K562 (cell line): ENCODE measurements around the gene MYO18B. TPM values are rescaled to one million over a fixed set of nuclear protein-coding genes. Genes with fewer than 3 reads are reported as not detected.

Experiments
- HDAC8 ChIP-seq: fragments of 450-650 bp; IDR thresholded peaks from 2 replicates; pipeline ENCODE4 v1.6.1; 2016; ENCODE audit warnings: mild to moderate bottlenecking, missing genetic modification characterization, moderate library complexity, missing compliant biosample characterization
- HOXB6 ChIP-seq: fragments of 250-450 bp; sonication (Bioruptor Pico); IDR thresholded peaks from 2 replicates; pipeline ENCODE4 v1.5.1; 2022; ENCODE audit warnings: mild to moderate bottlenecking, borderline replicate concordance
- NUFIP1 ChIP-seq: fragments of 450-650 bp; IDR thresholded peaks from 2 replicates; pipeline ENCODE4 v1.6.1; 2018; ENCODE audit not compliant: partially characterized antibody
- SIRT6 ChIP-seq: IDR thresholded peaks from one replicate; pipeline ENCODE4 v1.6.1; 2012; ENCODE audit warnings: low read depth, mild to moderate bottlenecking, control low read depth, inconsistent platforms, low read length, moderate library complexity
- ZNF79 ChIP-seq: fragments of 250-450 bp; sonication (Bioruptor Pico); IDR thresholded peaks from 2 replicates; pipeline ENCODE4 v1.4.0; 2020; ENCODE audit warnings: low read depth, mild to moderate bottlenecking, moderate library complexity
- polyA plus RNA-seq, 8 experiments: library from polyadenylated mRNA; depleted of rRNA in 4 of 8; stranded (reverse) in 5 of 8; unstranded in 3 of 8; fragments of >200 nt; fragmentation: Nextera tagmentation in 2 of 8; fragmentation: Illumina TruSeq in 1 of 8; extraction: Ambion mirVana in 2 of 8; extraction: Trizol in 1 of 8; gene quantifications; 2 replicates each; pipeline versions ENCODE4 v1.2.1 to v1.2.3, GENCODE V29; 2011 to 2014; ENCODE audit warnings: inconsistent platforms in 1 of 8, missing spikeins in 1 of 8
- total RNA-seq, 7 experiments: library from RNA; depleted of rRNA in 6 of 7; stranded (reverse); fragments of >200 nt in 6 of 7; fragmentation: Illumina TruSeq in 2 of 7; extraction: Trizol in 2 of 7; gene quantifications; 2 replicates each; pipeline versions ENCODE4 v1.2.1 to v1.2.3, GENCODE V29; 2011 to 2021; ENCODE audit warnings: low replicate concordance in 1 of 7
- TF ChIP-seq, protein P1 (sequence below): sonication (generic); formaldehyde crosslinking; IDR thresholded peaks from 2 replicates; pipeline ENCODE4 v1.8.0; 2023; ENCODE audit warnings: missing genetic modification reagents, mild to moderate bottlenecking, borderline replicate concordance

MYO18B gene
- total and polyA plus RNA-seq, 9 of the 15 experiments (the other 6 are each of a cell fraction or from before 2014, with no cell fraction given): 0.06 to 7.0 (median 4.3) TPM

DNA sequence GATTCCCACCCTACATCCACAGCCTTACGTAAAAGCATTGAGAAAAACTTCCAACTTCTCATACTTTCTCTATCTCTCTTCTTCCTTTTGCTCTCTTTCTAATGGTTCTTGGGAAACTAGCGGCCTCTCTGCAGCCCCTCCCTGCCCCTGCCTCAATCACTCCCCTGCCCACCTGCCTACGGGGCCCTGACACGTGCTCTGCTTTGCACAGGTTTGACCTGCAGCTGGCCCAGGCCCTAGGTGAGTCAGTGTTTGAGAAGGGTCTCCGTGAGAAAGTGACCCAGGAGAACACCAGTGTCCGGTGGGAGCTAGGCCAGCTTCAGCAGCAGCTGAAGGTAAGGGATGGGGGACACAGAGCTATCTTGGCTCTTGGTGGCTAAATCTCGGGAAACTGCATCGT lies 160.4 kb downstream of the MYO18B start (continued):
- TF ChIP-seq, protein P1, sequence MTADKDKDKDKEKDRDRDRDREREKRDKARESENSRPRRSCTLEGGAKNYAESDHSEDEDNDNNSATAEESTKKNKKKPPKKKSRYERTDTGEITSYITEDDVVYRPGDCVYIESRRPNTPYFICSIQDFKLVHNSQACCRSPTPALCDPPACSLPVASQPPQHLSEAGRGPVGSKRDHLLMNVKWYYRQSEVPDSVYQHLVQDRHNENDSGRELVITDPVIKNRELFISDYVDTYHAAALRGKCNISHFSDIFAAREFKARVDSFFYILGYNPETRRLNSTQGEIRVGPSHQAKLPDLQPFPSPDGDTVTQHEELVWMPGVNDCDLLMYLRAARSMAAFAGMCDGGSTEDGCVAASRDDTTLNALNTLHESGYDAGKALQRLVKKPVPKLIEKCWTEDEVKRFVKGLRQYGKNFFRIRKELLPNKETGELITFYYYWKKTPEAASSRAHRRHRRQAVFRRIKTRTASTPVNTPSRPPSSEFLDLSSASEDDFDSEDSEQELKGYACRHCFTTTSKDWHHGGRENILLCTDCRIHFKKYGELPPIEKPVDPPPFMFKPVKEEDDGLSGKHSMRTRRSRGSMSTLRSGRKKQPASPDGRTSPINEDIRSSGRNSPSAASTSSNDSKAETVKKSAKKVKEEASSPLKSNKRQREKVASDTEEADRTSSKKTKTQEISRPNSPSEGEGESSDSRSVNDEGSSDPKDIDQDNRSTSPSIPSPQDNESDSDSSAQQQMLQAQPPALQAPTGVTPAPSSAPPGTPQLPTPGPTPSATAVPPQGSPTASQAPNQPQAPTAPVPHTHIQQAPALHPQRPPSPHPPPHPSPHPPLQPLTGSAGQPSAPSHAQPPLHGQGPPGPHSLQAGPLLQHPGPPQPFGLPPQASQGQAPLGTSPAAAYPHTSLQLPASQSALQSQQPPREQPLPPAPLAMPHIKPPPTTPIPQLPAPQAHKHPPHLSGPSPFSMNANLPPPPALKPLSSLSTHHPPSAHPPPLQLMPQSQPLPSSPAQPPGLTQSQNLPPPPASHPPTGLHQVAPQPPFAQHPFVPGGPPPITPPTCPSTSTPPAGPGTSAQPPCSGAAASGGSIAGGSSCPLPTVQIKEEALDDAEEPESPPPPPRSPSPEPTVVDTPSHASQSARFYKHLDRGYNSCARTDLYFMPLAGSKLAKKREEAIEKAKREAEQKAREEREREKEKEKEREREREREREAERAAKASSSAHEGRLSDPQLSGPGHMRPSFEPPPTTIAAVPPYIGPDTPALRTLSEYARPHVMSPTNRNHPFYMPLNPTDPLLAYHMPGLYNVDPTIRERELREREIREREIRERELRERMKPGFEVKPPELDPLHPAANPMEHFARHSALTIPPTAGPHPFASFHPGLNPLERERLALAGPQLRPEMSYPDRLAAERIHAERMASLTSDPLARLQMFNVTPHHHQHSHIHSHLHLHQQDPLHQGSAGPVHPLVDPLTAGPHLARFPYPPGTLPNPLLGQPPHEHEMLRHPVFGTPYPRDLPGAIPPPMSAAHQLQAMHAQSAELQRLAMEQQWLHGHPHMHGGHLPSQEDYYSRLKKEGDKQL (CRISPR knock-in tag): no peak
- TF ChIP-seq HOXB6 (CRISPR knock-in tag) (no peak), ZNF79 (CRISPR knock-in tag) (no peak), NUFIP1 (no peak), SIRT6 (no peak), HDAC8 (no peak)
